OCI-LY7 (cell line): ENCODE results near the gene CRYBB3.

Experiments used
- CTCF ChIP-seq: fragments of 200-600 bp; sonication (generic); conservative IDR thresholded peaks from 2 replicates; pipeline ENCODE4 v1.5.1; 2014; ENCODE audit warnings: mild to moderate bottlenecking, antibody characterized with exemption, low read length, moderate library complexity, mixed read lengths
- EZH2phosphoT487 ChIP-seq: fragments of 200-600 bp; sonication (generic); IDR thresholded peaks from 2 replicates; pipeline ENCODE4 v1.6.1; 2018; ENCODE audit warnings: low read depth, borderline replicate concordance, mild to moderate bottlenecking, mixed run types, antibody characterized with exemption, low read length, moderate library complexity, mixed read lengths

GRCh38 chr22:25187469-25187868 lies 12.2 kb upstream of the CRYBB3 start:
- TF ChIP-seq CTCF, result no peak
- no peak for TF ChIP-seq EZH2phosphoT487
